T-helper 1 cell (primary cell): ENCODE measurements around the gene EVA1C.

Experiments used
- DNase-seq, 5 donors: peaks; one replicate each; pipeline ENCODE4 v3.0.0-alpha.2; 2012 to 2020

Gene EVA1C

GRCh38 chr21:32391755-32392154, 20.8 kb upstream of the EVA1C start:
- no peak for DNase-seq

GRCh38 chr21:32392299-32392879, 20.1 kb upstream of the EVA1C start:
- no peak for DNase-seq

GRCh38 chr21:32392880-32393676, 19.4 kb upstream of the EVA1C start, which contains the start of gene URB1:
Gene URB1, minus strand, starts transcription at chr21:32393012. Its CDS starts 102 bp downstream, at chr21:32392910.
- peak; percentile 89 to 93 (median 92) for DNase-seq

GRCh38 chr21:32393677-32394001, 18.9 kb upstream of the EVA1C start:
- DNase-seq: no peak

- DNase-seq: peak in 4 of 5 donors; percentile 10 to 50 (median 42)
These were observed 9.2 kb upstream of the EVA1C start for GRCh38 chr21:32403201-32403777.

- no peak for DNase-seq
These were observed 6.1 kb upstream of the EVA1C start for GRCh38 chr21:32406405-32406804.

GRCh38 chr21:32410291-32410690, 2.2 kb upstream of the EVA1C start:
- no peak for DNase-seq

GRCh38 chr21:32410916-32411315, 1.6 kb upstream of the EVA1C start:
- DNase-seq: no peak

GRCh38 chr21:32411350-32412161, 950 bp upstream of the EVA1C start:
- DNase-seq: peak; percentile 22 to 70 (median 32)

GRCh38 chr21:32413015-32413504, 554 bp downstream of the EVA1C start:
- peak in 1 of 5 donors; percentile 22 for DNase-seq

GRCh38 chr21:32413697-32414578, 1.4 kb downstream of the EVA1C start:
- DNase-seq: no peak

- no peak for DNase-seq
These were observed 2.3 kb downstream of the EVA1C start for GRCh38 chr21:32414579-32415358.

GRCh38 chr21:32415451-32416398, 3.2 kb downstream of the EVA1C start:
- no peak for DNase-seq

- DNase-seq: no peak
These were observed 5.6 kb downstream of the EVA1C start for GRCh38 chr21:32418146-32418545.

GRCh38 chr21:32422064-32422463, 9.6 kb downstream of the EVA1C start:
- no peak for DNase-seq

GRCh38 chr21:32423320-32424190, 11.0 kb downstream of the EVA1C start:
- no peak for DNase-seq

- no peak for DNase-seq
These were observed 11.7 kb downstream of the EVA1C start for GRCh38 chr21:32424191-32424535.

- DNase-seq: no peak
These were observed 12.2 kb downstream of the EVA1C start for GRCh38 chr21:32424674-32425073.

- no peak for DNase-seq
These were observed 13.1 kb downstream of the EVA1C start for GRCh38 chr21:32425628-32426027.
